ENCODE data around the gene CUX1.

DNA sequence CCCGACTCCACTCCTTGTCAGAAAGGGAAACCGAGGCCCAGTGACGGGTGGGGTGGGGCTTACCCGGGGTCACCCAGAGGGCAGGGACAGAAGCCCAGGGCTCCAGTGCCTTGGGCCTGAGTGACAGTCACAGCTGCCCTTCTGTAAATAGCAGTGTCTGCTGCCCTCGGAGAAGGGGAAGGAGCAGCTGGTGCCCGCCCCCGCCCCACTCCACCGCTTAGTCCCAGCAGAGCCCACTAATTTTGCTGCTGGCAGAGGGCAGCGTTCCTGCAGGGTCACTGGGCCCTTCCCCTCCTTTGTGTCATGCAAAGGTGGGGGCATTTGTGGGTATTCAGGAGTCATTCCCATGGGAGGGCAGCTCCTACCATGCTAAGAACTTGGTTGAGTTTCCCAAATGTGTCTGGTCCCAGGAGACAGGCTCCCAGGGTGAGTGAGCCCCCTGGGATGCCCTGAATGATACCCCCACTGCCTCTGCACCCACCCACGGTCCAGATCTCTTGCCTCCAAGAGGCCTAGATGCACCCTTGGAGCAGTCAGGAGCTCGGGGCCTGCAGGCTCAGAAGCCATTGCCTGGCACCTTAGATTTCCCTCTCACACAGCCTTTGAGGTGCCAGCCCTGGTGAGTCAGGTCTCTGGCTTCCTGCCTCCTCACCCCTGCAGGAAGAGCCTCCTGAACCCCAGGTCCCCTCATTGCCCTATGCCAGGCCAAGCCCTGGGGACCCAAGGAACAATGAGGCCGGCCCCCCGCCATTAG, 486.4 kb downstream of the CUX1 start:
- TF ChIP-seq SPI1 (IDR thresholded peaks at IDR 0.05; ENCODE audit: low read depth, low read length) = no peak
- TF ChIP-seq POLR2A (IDR thresholded peaks at IDR 0.05; ENCODE audit: low read depth, low read length) = no peak
- no peak for TF ChIP-seq TAF1 (IDR thresholded peaks at IDR 0.05; ENCODE audit: low read depth, low read length)
- TF ChIP-seq POLR2AphosphoS5 (IDR thresholded peaks at IDR 0.05; ENCODE audit: low read depth, low read length) = no peak
- TF ChIP-seq PAX5 (IDR thresholded peaks at IDR 0.05; ENCODE audit: insufficient read depth, low read length, severe bottlenecking) = no peak
- TF ChIP-seq POU2F2 (IDR thresholded peaks at IDR 0.05; ENCODE audit: low read depth, low read length) = no peak

Measured in GM12891 (cell line).